Mucosa of rectum (tissue), 2 donors: Measurements from ENCODE around the gene GUCY2C.

Experiments used
- H3K27ac ChIP-seq, 2 donors: one replicate each; pipeline ENCODE4 v1.7.0; 2013; ENCODE audit warnings: inconsistent platforms in 2 of 2, low read depth in 2 of 2, low read length in 2 of 2
- H3K27me3 ChIP-seq, 2 donors: one replicate each; pipeline ENCODE4 v1.7.0; 2013; ENCODE audit warnings: low read length in 2 of 2; ENCODE audit not compliant: control insufficient read depth in 2 of 2, insufficient read depth in 2 of 2
- H3K36me3 ChIP-seq, 2 donors: one replicate each; pipeline ENCODE4 v1.7.0; 2013; ENCODE audit warnings: low read length in 2 of 2; ENCODE audit not compliant: control insufficient read depth in 2 of 2, insufficient read depth in 2 of 2
- H3K4me1 ChIP-seq, 2 donors: one replicate each; pipeline ENCODE4 v1.7.0; 2013; ENCODE audit warnings: low read length in 2 of 2, mild to moderate bottlenecking in 1 of 2; ENCODE audit not compliant: control insufficient read depth in 2 of 2, insufficient read depth in 2 of 2
- H3K4me3 ChIP-seq, 2 donors: one replicate each; pipeline ENCODE4 v1.7.0; 2013; ENCODE audit warnings: low read length in 2 of 2
- H3K9ac ChIP-seq, 2 donors: one replicate each; pipeline ENCODE4 v1.7.0; 2013; ENCODE audit warnings: low read length in 2 of 2, low read depth in 1 of 2, mild to moderate bottlenecking in 1 of 2
- H3K9me3 ChIP-seq, 2 donors: one replicate each; pipeline ENCODE4 v1.7.0; 2013; ENCODE audit warnings: low read length in 2 of 2; ENCODE audit not compliant: control insufficient read depth in 2 of 2
- donor health status: healthy.
- donor health status: Normal muscosa, but diverticular disease.

The GUCY2C gene

DNA sequence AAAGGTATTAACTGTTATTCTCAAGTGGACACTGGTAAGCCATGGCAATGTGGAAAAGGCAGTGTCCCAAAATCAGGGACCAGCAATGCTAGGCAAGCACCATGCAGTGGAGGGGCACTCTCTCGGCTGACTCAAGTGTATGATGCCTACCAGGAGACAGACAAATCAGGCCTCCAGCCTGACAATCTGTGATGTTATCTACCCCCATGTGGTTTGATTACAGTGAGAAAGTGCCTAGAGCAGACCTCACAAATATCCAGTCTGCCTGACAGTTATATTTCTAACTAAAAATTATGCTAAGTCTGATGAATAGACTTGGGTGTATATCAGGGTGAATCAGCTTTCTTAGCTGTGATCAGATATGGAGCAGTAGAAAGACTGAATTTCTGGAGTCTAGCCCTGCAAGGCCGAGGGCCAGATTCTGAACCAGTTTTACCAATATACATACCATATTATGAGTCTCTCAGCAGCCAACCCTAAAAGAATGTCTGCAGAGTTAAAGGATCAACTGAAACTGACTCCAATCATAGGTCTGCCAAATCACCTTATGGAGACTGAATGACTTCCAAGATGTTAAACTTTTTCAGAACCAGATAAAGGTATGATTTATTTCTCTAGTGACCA lies 132.0 kb downstream of the GUCY2C start:
- H3K9me3 ChIP-seq: no peaks in the 10 kb centered on the region
- H3K4me1 ChIP-seq: peaks cover 19 to 39% of the 10 kb centered on the region in 2 donors
- H3K4me3 ChIP-seq: no peak overlapping the region
- H3K27me3 ChIP-seq: no peaks in the 10 kb centered on the region
- H3K9ac ChIP-seq: no peak overlapping the region
- no peaks in the 10 kb centered on the region for H3K36me3 ChIP-seq
- no peak overlapping the region for H3K27ac ChIP-seq

GRCh38 chr12:14563046-14563445 lies 133.4 kb downstream of the GUCY2C start:
- no peak overlapping the region for H3K9ac ChIP-seq
- H3K4me1 ChIP-seq: peaks cover 24 to 45% of the 10 kb centered on the region in 2 donors
- no peaks in the 10 kb centered on the region for H3K36me3 ChIP-seq
- no peaks in the 10 kb centered on the region for H3K9me3 ChIP-seq
- no peaks in the 10 kb centered on the region for H3K27me3 ChIP-seq
- H3K27ac ChIP-seq: peak overlapping the region; percentile 13 to 52
- no peak overlapping the region for H3K4me3 ChIP-seq
